ENCODE results near the gene ZMIZ1.

Gene ZMIZ1

DNA sequence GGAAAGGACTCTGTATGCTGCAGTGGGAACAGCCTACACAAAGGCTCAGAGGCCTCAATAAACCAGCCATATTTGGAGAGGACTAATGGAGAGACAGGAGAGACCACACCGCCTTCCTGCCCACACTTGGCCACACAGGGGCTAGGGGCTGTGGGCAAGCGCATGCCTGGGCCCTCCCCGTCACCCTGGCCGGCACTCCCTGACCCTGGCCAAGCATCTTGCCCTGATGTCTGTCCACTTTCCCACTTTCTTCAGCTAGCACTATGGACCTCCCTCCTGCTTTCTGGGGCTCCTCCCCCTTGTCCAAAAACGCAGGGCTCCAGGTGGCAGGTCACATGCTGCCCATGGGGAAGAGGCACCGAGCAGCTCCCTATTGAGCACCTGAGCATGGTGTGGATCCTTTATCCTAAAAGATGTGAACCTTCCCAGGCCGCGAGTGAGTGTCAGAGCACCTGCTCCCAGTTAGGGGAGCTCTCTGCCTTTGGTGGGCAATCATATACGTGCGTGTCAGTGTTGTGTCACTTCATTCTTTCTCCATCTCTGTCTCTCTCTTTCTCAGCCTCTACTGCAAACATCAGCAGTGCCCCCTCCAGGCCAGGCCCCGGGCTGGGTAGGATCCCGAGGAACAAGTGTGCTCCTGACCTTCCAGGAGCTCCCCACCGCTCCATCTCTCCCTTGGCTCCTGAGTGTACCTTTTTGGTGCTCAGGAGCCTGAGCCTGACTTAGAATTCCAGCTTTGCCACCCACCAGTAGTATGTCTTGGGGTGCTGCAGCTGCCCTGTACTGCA, 74.0 kb downstream of the ZMIZ1 start:
- no peak for DNase-seq

DNA sequence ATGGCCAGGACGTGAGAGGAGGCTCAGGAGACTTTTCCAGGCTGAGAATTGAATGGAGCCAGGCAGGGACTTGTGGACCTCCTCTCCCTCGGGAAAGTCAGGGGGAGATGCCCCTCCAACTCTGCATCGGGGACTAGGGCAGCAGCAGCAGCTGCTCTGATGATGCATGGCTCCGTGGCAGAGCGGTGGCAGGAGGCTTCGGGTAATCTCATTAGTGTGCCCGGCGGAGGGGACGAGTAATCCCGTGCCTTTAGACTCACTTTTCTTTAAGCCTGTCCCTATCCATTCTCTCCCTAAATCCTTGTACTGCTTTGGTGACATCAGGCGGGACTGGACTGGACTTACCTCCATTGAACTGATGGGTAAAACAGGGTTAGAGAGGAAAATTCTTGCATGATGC, 75.1 kb downstream of the ZMIZ1 start:
- DNase-seq: no peak

DNA sequence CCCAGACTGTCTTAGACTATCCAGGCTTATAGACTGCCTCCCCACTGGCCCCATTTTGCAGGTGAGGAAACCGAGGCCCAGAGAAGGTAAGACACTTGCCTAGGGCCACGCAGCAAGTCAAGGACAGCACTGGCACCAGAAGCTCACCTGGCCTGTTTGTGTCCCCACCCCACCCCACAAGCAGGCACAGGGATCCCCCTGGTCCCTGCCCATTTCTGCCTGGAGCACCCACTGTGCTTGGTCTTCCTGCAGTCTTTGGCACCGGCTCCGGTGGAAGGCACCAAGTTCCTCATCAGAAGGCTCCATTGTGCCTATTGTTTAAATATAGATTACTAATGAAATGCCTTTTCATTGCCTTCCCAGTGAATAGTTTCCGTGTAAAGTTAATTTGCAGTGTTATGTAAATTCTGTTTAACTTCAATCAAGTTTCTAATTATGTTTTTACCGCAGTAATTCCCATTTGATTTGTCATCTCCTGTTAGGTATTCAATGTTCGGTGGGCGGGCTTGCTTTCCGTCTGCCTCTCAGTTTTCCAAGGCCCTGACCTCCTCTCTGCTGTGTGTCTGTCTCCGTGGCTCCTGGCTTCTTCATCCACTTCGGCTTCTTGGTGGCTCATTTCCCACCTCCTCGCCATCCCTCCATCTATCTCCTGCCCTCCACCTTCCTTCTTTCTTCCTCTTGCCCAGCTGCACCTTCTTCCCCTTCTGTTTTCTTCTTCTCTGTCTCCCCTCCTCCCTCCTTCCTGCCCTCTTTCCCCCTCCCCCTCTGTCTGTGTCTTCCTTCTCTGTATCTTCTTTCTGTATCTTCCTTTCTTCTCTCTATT, 75.8 kb downstream of the ZMIZ1 start:
- DNase-seq: no peak

DNA sequence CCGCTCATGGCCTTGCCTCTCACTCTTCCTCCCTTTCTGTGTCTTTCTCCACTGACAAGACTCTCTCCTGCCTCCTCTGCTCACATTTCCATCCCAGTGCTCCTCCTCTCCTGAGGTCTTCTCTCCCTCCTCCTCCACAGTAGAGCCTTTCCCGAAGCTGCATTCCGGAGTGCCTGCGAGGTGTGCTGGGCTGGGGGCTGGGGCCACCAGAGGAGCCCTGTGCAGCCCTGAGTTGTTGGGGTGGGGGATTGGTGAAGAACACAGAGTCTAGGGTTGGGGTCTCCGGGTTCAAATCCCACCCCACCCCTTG, 76.4 kb downstream of the ZMIZ1 start:
- DNase-seq: no peak

DNA sequence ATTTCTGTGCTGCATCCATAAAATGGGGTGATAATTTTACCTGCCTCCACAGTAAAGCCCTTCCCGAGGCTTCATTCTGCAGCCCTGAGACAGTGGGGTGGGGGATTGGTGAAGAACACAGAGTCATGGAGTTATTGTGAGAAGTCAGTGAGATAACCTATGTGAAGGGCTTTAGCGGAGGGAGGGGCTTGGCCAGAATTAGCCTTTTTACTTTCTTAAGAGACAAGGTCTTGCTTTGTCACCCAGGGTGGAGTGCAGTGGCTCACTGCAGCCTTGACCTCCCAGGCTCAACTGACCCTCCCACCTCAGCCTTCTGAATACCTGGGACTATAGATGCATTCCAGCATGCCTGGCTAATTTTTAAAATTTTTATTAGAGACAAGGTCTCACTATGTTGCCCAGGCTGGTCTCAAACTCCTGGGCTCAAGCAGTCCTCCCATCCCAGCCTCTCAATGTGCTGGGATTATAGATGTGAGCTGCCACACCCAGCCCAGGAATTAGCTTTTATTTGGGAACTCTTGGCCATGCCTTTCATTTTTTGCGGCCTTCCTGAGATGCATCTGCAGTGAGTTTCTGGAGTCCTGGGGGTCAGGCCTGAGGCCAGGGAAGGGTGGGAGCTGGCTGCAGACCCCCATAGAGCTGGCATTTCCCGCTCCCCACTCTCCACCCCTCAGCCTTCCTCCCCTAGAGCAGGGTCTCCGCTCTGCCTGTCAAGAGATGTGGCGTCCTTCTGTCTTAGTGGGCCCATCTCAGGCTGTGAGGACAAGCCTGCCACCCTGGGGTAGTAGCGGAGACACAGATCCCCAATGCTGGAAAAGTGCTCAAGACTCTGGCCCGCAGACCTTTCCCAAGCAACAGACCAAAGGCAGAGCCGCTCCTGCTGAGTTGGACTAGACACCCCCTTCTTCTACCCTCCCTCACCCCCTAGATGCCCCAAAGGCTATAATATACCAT, 77.0 kb downstream of the ZMIZ1 start:
- DNase-seq: no peak

DNA sequence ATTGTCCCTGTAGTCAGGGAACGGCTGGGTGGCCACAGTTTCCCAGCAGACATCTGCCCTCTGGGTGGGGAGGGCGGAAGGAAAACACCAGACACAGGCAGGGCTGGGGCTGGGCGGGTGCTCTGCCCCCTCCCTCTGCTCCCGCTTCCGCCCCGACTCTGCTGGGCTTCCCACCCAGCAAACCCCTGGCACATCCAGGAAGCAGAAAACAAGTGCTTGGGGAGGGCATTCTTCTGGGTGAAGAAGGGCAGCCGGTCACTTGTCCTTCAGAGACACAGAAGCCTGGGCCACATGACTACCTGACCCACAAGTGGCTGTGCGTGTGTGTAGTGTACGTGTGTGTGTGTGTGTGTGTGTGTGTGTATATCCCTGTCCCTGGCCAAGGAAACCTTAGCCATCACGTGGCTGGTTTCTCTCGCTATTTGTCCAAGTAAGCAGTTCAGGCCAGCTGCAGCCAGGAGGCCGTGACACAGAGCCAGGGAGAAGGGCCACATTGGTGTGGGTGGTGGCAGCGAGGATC, 77.9 kb downstream of the ZMIZ1 start:
- no peak for DNase-seq

DNA sequence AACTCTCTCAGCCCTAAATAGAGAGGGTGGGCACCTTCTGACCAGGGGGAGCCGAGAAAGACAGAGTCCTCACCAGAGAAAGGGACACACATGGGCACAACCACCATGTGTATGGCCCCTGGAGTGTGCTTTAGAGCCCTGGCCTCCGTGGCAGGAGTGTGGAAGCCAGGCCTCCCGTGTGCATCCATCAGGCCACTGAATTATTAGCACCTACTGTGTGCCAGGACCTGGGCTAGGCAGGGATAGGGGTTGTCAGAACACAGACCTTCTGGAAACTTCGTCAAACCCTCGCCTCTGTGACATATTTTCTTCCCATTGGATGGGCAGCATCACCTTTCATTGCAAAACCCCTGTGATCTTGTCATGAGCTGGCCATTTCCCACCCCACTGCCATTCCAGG, 78.5 kb downstream of the ZMIZ1 start:
- no peak for DNase-seq

DNA sequence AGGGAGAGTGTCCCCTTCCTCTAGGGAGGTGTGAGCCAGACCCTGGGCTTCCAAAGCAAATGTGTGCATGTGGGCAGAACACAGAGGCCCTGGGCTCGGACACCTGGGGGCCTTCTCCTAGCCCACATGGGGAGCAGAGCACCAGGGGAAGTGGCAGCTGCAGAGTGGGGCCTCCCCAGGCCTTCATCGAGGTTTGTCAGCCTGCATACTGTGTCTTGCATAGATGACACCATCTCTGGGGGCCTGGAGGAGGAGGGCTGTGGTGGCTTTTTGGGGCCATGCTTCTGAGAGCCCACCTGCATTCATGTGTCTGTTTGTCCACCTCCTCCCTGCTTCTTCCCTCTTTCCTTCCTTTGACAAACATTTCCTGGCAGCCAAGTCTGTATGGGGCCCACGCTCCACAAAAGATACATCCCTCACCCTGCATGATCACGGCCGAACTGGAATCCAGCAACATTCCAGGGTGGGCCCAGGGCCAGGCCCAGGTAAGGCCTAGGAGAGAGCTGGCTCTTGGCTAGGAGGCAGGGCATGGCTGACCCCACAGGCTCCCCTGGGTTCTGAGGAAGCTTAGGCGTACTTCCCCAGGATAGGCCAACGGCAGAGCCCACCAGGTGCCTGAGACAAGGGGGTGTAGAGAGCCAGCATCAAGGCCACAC, 79.2 kb downstream of the ZMIZ1 start:
- no peak for DNase-seq

DNA sequence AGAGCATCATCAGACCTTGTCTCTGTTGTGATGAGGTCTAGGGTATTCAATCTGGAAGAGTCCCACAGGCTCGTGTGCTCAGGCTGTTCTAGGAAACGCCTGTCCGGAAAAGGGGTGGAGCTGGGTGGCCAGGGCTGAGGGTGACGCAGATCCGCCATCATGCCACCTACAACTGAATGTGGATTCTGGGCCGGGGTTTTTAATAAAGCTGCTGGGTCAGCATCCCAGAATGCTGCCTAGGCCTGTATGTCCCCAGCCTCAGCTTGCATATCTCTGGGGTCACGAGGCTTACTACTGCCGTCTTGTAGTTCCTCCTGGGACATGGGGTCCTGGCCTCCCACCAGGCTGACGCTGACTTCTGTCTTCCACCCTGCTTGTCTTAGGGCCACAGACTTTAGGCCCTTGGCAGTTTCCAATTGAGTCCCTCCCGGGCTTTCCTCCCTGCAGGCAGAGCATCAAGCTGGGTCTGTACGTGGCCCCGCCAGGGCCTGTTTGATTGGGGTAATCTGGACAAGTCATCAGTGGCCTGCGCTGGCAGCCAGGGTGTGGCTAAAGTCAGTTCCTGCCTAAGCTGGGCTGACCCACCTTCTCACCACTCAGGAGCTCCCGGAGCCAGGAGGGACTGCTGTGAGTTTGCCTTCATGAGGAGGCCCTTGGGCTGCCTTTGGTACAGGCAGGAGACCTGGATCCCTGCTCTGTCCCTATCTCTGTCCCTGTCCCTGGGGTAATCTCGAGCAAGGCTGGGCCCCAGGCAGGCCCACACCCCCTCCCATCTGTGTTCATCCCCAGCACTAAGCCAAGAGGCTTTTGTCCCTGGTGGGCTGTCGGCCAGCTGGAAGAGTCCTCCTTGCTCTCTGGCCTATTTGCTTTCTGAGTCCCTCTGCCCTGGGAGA, 79.9 kb downstream of the ZMIZ1 start:
- no peak for DNase-seq

DNA sequence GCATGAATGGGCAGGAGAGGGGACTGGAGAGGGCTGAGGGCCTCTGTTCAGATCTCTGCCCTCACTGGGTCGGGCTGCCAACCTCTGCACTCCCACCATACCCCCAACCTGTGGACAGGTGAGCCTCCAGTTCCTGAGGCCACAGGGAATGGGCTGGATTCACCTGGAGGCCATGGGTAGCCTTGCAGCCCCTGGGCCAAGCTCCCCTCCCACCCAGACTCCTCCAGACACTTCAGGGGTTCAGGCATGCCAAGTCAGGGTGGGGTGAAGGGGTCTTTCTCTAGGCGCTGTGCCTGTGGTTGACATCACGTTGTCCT, 80.5 kb downstream of the ZMIZ1 start:
- no peak for DNase-seq

DNA sequence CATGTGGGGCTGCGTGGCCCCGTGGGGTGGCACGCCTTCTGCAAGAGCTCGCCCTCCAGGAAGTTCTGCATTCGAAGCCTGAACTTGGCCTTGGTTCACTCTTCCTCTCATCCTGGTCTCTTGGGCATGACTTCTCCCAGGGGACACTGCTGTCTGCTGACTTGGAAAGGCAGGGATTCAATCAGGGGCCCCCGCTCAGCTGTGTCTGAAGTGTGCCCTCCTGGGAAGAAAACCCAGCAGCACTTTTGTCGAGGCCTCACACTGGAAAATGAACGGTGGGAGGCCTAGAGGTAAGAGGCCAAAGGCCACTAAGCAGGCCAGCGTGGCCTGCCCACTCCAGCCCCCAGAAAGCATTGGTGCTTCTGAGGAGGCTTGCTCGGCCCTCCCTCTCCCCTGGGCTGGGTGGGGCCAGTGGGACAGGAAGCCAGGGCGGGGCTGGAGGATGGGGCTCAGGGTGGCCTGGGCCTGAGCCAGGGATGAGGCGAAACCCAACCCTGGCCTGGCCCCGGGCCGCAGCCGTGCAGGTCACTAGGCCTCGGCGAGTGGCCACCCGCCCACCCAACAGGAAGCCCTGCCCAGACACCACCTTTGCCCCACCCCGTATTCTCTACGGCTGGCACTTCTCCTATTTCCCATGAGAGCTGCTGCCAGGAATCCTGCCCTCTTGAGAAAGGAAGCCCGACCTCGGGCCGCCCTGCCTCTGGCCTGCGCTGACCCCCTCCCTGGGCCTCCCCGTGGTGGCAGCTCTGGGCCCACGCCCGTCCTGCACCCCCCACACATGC, 81.1 kb downstream of the ZMIZ1 start:
- no peak for DNase-seq

DNA sequence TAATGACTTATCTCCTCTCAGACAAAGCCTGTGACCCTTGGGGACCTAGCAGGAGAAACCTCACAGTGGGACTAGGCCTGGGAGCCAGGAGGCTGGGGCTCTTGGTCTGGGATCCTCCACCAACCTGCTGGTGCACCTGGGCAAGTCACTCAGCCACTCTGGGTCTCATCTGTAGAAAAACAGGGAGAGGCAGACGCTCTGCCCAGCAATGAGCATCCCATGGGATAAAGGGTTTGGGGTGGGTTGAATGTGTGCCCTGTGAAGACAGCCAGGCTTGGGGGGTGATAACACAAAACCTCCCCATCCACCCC, 81.6 kb downstream of the ZMIZ1 start:
- DNase-seq: no peak

DNA sequence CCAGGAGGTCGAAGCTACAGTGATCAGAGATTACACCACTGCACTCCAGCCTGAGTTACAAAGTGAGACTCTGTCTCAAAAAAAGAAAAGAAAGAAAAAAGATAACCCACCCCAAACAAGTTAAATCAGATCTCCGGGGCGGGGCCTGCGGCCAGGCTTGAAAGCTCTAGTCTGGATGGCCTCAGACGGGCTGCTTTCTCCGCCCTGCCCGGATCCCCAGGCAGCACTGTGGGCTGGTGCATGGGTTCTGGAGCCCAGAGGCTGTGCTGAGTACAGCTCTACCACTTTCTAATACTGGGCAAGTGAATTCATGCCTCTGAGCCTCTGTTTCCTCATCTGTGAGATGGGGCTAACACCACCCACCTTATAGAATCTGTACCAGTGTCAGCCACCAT, 83.7 kb downstream of the ZMIZ1 start:
- DNase-seq: no peak

DNA sequence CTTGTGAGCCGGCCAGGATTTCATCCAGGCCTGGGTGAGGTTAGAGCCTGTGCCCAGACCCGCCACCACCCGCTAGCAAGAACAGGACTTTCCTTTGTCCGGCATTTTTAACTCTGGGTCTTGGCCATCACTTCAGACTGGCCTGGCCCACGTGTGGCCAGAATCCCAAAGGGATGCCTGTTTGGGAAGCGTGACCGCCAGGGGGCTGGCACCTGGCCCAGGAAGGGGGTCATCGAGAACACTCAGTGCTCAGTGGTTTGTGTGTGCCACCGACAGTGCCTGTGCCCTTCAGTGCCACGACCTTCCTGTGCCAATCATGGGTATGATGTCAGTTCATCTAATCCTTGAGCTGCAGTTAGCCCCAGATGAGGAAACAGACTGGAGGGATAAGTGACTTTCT, 85.0 kb downstream of the ZMIZ1 start:
- no peak for DNase-seq

DNA sequence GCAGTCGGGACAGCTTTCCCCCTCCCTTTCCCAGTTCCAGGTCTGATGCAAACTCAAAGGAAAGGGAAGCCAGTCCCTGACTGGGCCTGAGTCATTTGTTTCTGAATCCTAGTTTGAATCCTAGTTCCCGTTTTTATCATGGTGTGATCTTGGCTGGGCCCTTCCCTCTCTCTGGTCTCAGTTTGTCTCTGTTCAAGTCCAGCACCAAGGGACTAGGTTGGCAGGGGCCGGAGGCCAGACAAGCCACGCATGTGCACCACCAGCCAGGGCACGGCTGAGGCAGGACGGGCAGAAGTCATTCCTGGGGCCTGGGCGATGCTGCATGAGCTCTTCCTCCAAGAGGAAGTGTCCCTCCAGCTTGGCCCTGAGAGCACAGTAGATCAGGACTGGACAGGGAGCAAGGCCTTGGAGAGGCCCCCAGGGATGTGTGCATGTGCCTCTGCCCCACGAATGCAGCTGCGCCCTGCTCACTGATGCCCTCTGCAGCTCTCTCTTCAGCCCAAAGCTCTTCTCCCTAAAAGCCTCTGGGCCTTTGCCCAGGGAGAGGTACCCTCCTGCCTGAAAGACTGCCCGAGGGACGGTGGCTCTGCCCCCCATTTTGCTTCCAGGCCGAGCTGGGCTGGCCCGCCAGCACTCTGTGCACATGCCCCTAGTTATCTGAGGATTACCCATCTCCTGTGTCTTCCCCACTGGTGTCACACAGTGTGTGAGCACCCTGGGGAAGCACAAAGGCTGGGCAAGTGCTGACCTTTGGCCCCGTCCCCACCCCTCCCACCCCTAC, 86.7 kb downstream of the ZMIZ1 start:
- DNase-seq: no peak

DNA sequence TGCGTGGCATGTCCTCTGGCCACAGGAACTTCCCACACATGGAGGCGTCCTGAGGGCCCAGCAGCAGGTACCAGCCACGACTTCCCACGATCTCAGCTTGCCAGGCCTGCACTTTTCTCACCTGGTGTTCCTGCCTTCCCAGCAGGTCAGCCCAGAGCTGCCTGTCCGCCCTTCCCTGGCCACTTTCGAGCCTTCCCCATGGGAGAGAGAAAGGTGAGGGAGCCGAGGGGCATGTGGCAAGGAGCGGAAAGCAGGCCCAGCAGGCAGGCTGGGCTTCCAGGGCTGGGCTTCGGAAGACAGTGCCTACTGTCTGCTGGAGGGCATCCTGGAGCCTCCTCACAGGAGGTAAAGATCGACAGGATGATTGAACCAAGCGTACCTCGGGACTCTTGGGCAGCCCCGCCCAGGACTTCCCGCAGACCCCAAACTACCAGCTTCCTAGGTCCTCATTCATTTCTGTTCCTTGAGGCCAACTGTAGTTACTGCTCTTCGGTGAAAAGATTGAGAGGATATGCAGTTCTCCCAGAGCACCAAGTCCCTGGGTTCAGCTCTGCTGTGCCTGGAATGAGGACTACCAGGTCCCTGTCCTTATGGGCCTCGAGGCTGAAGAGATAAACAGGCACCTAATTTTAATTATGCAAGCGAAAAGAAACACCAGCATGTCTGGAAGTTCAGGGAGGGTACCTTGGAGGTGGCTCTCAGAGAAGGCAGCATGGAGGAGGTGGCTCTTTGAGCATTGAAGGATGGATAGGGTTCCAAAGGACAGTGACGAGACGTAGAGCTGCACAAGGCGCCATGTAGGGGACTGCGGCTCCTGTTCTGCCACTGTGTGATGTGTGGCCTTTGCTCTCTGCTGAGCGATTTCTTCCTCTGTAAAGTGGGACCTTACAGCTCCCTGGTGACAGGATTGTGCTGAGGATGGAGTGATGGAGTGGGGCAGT, 87.8 kb downstream of the ZMIZ1 start:
- DNase-seq: no peak

DNA sequence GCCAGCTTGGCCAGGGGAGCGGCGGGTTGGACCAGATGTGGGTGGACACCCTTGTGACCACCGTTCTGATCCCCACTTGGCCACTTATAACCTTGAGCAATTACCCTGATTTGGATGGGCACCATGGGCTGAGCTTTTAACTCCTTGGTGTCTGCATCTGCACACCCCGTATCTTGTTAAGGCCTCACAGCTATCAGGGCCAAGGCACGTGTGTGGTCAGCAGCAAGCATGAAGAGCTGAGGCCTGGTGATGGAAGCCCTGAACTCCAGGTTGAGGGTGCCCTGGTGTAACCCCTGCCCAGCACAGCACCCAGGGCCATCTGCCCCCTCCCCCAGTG, 89.2 kb downstream of the ZMIZ1 start:
- DNase-seq: no peak

DNA sequence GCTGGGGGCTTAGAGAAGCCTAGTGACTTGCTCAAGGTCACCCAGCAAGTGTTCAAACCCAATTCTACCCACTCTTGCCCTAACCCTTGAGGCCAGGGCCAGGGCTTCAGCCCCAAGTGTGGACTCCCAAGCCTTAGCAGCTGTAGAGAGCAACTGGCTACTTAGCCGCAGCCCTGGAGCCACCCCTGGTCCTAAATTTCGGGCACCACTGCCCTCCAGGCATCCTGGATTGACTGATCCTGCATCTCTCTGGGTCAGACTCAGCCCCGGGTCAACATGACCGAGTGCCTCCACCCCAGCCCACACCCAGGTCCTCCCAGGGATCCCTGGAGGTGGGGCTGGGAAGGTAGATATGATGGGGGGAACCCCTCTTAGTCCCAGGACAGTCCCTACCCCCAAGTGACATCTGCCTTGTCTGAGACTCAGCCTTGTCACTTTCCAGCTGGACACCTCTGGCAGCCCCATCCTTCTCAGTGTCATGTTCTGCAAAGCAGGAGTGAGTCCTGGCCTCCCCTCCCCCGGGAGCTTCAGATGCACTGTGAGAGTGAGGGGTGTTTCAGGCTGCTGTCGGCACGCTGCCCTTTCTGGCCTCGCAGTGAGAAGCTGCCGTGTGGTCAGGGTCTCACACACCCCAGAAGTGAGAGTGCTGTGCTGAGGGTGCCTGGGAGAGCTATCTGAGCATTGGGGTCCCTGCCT, 89.8 kb downstream of the ZMIZ1 start:
- no peak for DNase-seq
